ENCODE results near the gene RBBP4.

GRCh38 chr1:32693455-32694174 lies 42.6 kb downstream of the RBBP4 start:
- TF ChIP-seq CTCF (IDR thresholded peaks at IDR 0.05) = no peak
- no peak for TF ChIP-seq EZH2 (IDR thresholded peaks at IDR 0.05; ENCODE audit: borderline replicate concordance, insufficient read depth, low read depth, low read length, poor library complexity, severe bottlenecking)

Data from B cell (primary cell).